Loucy (cell line): ENCODE results near the gene ATF6.

Source experiments
- EZH2phosphoT487 ChIP-seq: fragments of 200-600 bp; IDR thresholded peaks from 2 replicates; pipeline ENCODE4 v1.6.1; 2018; ENCODE audit warnings: antibody characterized with exemption, mild to moderate bottlenecking, moderate library complexity, borderline replicate concordance
- TF ChIP-seq, protein P1 (sequence below): fragments of 200-600 bp; sonication (generic); conservative IDR thresholded peaks from 2 replicates; pipeline ENCODE4 v1.5.1; 2014; ENCODE audit warnings: mild to moderate bottlenecking, antibody characterized with exemption, low read length

DNA sequence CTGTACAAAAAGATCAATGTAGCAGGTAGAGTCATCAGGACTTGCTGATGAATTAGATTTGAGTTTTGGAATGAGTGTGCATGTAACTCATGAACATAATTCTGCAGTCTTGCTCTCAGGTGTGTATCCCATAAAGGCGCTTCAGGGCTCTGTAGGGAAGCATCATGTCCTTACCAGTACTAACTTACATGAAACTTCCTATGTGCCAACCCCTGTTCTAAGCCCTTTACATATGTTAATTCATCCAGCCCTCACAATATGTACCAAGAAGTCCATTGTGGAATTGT is 46.9 kb upstream of the ATF6 start:
- TF ChIP-seq, protein P1, sequence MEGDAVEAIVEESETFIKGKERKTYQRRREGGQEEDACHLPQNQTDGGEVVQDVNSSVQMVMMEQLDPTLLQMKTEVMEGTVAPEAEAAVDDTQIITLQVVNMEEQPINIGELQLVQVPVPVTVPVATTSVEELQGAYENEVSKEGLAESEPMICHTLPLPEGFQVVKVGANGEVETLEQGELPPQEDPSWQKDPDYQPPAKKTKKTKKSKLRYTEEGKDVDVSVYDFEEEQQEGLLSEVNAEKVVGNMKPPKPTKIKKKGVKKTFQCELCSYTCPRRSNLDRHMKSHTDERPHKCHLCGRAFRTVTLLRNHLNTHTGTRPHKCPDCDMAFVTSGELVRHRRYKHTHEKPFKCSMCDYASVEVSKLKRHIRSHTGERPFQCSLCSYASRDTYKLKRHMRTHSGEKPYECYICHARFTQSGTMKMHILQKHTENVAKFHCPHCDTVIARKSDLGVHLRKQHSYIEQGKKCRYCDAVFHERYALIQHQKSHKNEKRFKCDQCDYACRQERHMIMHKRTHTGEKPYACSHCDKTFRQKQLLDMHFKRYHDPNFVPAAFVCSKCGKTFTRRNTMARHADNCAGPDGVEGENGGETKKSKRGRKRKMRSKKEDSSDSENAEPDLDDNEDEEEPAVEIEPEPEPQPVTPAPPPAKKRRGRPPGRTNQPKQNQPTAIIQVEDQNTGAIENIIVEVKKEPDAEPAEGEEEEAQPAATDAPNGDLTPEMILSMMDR: no peak
- no peak for TF ChIP-seq EZH2phosphoT487
